Measurements from ENCODE around the gene POLR3A. TPM values are rescaled to one million over a fixed set of nuclear protein-coding genes. Genes with fewer than 3 reads are reported as not detected.

The POLR3A gene
- total RNA-seq, 1 donor from 2014 or later = 22.1 TPM

DNA sequence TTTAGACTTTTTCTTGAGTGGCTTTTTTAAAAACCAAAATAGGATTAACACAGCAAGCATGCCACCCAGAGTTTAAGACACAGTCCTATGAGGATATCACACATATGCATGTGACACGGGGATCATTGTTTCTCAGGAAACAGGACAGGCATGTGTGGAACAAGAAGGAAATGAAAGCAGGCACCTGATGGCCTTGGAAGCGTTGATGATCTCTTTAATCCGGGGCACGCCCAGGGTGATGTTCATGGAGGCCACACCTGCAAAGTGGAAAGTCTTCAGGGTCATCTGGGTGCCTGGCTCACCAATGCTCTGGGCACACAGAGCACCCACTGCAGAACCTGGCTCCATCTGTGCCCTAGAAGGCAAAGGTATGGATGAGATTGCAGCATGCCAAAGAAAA lies 44.3 kb downstream of the POLR3A start:
- H3K36me3 ChIP-seq (ENCODE audit: control insufficient read depth, insufficient read depth, low read length) = peaks cover 1% of the 10 kb centered on the region
- DNase-seq (ENCODE audit: low read depth) = no peak

DNA sequence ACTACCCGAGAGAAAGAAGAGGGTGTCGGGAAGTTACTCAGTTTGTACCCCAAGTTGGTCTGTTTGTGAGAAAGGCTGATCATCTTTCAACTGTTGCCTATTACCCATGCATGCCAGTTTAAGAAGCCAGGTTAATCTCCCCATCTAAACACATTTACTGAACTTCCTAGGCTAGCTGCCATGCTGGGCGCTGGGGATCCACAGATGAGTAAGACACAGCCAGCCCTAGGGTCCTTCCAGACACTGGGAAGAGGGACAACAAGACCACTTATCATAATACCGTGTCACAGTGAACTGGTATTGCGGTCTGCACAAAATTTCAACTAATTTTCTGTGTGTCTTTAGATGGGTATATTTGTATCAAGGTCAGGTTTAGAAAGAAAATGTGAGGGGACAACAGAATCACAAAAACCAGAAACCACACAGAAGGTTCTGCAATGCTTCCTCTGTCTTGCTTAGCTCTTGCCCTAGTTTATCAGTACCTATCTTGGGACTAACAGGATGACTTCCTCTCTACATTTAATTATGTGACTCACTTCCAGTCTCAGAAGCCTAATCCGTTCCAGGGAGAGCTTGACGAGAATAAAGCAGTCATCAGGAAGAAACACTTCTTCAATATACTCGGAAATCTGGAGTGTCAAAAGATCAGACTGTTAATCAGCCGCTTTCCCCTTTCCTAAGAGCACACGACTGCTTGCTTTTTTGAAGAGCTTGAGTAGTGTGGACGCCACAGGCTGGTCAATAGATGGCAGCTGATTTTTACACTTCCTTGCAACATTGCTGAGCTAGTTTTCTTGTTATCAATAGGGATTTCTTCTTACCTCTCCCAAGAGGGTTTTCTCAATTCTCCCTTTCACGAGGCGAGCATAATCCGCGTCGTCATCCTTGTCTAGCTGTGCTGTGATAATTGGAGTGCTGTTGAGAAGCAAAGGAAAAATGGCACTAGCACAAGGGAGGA lies 45.7 kb downstream of the POLR3A start:
- H3K4me3 ChIP-seq (ENCODE audit: low read depth, low read length) = no peak overlapping the region
- no peaks in the 10 kb centered on the region for H3K27me3 ChIP-seq (ENCODE audit: control insufficient read depth, insufficient read depth, low read length)
- TF ChIP-seq, protein P1, sequence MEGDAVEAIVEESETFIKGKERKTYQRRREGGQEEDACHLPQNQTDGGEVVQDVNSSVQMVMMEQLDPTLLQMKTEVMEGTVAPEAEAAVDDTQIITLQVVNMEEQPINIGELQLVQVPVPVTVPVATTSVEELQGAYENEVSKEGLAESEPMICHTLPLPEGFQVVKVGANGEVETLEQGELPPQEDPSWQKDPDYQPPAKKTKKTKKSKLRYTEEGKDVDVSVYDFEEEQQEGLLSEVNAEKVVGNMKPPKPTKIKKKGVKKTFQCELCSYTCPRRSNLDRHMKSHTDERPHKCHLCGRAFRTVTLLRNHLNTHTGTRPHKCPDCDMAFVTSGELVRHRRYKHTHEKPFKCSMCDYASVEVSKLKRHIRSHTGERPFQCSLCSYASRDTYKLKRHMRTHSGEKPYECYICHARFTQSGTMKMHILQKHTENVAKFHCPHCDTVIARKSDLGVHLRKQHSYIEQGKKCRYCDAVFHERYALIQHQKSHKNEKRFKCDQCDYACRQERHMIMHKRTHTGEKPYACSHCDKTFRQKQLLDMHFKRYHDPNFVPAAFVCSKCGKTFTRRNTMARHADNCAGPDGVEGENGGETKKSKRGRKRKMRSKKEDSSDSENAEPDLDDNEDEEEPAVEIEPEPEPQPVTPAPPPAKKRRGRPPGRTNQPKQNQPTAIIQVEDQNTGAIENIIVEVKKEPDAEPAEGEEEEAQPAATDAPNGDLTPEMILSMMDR (IDR thresholded peaks at IDR 0.05; ENCODE audit: insufficient read depth, low read length, poor library complexity, severe bottlenecking) = no peak
- H3K36me3 ChIP-seq (ENCODE audit: control insufficient read depth, insufficient read depth, low read length) = peaks cover 4% of the 10 kb centered on the region
- no peak for DNase-seq (ENCODE audit: low read depth)

More for the DNA sequence above, 44.3 kb downstream of the POLR3A start:
- Histone ChIP-seq H3K4me3 (ENCODE audit: low read depth, low read length) (no peak overlapping the region), H3K27me3 (ENCODE audit: control insufficient read depth, insufficient read depth, low read length) (no peaks in the 10 kb centered on the region)
- TF ChIP-seq, protein P1 (IDR thresholded peaks at IDR 0.05; ENCODE audit: insufficient read depth, low read length, poor library complexity, severe bottlenecking) = no peak

DNA sequence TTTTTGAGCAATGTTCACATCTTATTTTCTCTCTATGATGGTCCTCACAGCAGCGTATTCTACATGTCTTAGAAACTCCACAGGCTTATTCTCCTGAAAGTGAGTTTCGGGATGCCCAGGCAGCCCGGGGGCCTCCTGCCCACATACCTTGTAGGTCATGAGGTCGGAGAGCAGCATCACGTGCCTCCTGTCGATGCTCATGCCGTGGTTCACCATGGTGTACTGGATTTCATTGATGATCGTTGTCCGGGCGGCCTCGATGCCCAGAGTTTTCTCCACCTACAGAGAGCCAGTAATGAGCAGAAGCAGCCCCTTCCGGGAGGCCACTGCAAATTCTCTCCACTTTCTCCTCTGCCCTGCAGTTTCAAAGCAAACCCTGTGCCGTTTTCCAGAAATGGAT lies 48.0 kb downstream of the POLR3A start:
- peaks cover 4% of the 10 kb centered on the region for H3K36me3 ChIP-seq (ENCODE audit: control insufficient read depth, insufficient read depth, low read length)
- H3K4me3 ChIP-seq (ENCODE audit: low read depth, low read length) = no peak overlapping the region
- no peaks in the 10 kb centered on the region for H3K27me3 ChIP-seq (ENCODE audit: control insufficient read depth, insufficient read depth, low read length)
- TF ChIP-seq, protein P1 (IDR thresholded peaks at IDR 0.05; ENCODE audit: insufficient read depth, low read length, poor library complexity, severe bottlenecking) = no peak
- no peak for DNase-seq (ENCODE audit: low read depth)

DNA sequence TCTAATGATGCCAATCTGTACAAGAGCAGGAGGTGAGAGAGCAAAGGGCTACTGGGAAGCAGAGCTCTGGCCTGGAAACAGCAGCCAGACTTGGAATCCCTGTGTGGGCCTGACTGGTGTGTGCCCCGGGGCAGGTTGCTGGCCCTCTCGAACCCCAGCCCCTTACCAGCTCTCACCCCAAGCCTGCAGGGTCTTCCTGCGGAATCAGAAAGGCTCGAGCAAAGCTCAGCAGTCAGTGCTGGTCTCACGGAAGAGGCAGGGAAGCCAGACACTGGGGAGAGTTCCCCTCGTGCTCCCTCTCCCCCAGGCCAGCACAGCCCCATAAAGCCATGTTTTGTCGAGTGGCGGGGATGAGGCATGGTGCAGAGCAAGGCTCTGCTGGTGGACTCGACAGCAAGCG lies 50.1 kb downstream of the POLR3A start:
- TF ChIP-seq, protein P1 (IDR thresholded peaks at IDR 0.05; ENCODE audit: insufficient read depth, low read length, poor library complexity, severe bottlenecking) = no peak
- no peaks in the 10 kb centered on the region for H3K27me3 ChIP-seq (ENCODE audit: control insufficient read depth, insufficient read depth, low read length)
- H3K36me3 ChIP-seq (ENCODE audit: control insufficient read depth, insufficient read depth, low read length) = peaks cover 4% of the 10 kb centered on the region
- H3K4me3 ChIP-seq (ENCODE audit: low read depth, low read length) = no peak overlapping the region
- no peak for DNase-seq (ENCODE audit: low read depth)

DNA sequence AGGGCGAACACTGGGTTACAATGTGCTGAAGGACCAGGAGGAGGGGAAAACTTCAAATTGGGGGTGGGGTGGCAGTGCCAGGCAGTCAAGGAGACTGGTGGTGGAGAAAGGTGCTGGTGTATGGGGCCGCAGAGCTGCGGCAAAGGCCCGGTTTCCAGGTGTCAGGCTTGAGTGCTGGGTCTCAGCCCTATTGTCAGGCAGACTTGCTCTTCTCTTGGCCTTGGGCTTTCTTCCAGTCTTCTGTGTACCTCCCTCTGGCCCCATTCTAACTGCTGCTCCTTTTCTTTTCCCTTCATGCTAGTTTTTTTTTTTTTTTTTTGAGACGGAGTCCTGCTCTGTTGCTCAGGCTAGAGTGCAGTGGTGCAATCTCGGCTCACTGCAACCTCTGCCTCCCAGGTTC lies 51.0 kb downstream of the POLR3A start:
- TF ChIP-seq, protein P1 (IDR thresholded peaks at IDR 0.05; ENCODE audit: insufficient read depth, low read length, poor library complexity, severe bottlenecking) = no peak
- Histone ChIP-seq H3K27me3 (ENCODE audit: control insufficient read depth, insufficient read depth, low read length) (no peaks in the 10 kb centered on the region), H3K4me3 (ENCODE audit: low read depth, low read length) (no peak overlapping the region), H3K36me3 (ENCODE audit: control insufficient read depth, insufficient read depth, low read length) (peaks cover 4% of the 10 kb centered on the region)
- DNase-seq (ENCODE audit: low read depth) = no peak

Measured in kidney epithelial cell (primary cell).